Stimulated activated CD4-positive, alpha-beta T cell treated with anti-CD3 and anti-CD28 coated beads, Interleukin-15, amount 100 ng/mL, for 24 hours (primary cell): ENCODE data around the gene WNT8A.
A peak's percentile ranks its signal among the peaks of the same experiment; 100 is the strongest.
"Not testable (repeated sequence)": the region's sequence is repeated elsewhere in the genome, so short reads cannot be mapped to it uniquely, and the experiment has no call there.

Experiments used
- DNase-seq: peaks from one replicate; pipeline ENCODE4 v3.0.0-alpha.2; 2020

WNT8A gene

DNA sequence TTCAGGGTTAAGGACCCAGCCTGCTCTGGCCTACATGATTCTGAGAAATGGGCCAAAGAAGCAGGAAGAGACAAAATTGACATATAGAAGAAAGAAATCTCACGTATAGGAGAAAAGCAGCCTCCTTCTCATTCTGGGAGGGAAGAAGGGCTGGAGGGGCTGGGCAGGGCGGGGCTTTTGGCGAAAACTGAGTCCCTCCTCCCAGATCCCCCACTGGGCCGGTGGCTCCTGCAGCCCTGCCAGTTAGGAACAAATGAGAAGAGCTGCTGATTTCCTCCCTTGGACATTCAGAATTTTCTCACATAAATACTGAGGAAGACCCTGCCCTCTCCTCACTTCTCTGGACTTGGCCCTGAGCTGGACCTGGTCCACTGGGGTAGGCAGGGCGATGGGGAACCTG is at the start of gene WNT8A:
Gene WNT8A, plus strand, starts transcription at position 332 of the 400 bp plus-strand sequence. CDS start 95 bp downstream, outside the sequence.
- DNase-seq = no peak

DNA sequence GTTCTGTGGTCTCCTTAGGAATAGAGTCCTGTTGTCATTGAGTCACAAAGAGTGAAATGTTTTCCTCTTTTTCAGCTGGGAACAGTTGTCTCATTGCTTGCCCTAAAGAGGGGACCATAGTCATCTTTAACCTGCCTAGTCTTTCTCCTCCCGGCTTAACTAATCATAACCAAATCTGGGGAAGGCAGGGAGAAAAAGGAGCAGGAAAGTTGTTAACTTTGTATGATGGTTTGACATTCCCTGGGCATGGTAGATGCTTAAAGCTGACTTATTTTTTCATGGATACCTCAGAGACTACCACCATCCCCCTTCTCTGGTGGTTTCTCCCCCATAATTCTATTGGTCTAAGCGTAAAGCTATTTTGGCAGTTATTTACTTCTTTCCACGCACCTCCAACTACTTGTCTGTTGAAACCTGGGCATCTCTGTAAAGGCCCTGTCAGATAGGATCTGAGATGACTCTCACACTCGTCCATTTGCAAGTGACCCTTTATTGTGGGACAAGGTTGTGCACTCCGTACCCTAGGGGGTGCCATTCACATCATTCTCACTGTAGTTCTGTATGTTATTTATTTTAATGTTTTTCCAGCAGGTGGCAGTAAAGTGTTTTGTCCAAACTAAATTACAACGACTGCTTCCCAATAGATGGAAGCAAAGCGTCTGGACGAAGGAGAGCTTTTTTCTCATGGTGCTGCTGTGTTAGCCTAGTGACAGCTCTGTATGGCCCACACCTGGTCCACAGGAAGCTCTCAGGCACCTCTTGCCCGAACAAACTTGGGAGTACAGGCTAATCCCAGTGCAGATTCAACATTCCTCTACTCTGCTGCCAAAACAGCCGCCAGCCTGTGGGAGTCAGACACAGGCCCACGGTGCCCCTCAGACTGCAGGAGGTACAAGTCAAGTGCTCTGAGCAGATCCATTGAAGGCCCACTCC is 48.0 kb upstream of the WNT8A start:
- peak; percentile 65 for DNase-seq

GRCh38 chr5:138037271-138037670 is 46.6 kb upstream of the WNT8A start:
- no peak for DNase-seq

- DNase-seq = no peak
These were observed 45.8 kb upstream of the WNT8A start for GRCh38 chr5:138037907-138038633.

DNA sequence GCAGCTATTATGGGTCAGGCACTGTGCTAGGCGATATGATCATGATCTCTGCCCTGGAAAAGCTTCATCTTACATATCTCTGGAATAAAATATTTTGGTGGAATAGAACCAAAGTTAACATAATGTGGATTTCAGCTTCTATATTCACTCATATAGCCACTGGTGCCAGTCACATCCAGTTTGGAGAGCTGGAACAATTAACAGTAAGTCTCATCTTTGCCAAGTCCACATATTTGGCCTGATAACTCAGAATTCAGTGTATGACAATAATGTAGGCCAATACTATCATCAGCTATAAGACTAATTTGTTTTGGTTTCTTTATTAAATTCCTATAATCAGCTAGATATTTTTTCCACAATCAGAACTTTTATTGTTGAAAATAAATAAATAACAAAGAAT is 45.0 kb upstream of the WNT8A start:
- no peak for DNase-seq

DNA sequence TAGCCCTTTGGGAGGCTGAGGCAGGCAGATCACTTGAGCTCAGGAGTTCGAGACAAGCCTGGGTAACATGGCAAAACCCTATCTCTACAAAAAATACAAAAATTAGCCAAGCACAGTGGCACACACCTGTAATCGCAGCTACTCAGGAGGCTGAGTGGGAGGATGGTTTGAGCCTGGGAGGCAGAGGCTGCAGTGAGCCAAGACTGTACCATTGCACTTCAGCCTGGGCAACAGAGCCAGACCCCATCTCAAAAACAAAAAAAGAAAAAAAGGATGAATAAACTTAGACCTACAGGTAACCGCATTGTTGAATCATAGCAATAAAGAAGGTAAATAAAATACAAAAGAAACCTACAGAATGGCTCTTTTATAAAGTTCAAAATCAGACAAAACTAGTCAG is 38.5 kb upstream of the WNT8A start:
- DNase-seq = not testable (repeated sequence)

DNA sequence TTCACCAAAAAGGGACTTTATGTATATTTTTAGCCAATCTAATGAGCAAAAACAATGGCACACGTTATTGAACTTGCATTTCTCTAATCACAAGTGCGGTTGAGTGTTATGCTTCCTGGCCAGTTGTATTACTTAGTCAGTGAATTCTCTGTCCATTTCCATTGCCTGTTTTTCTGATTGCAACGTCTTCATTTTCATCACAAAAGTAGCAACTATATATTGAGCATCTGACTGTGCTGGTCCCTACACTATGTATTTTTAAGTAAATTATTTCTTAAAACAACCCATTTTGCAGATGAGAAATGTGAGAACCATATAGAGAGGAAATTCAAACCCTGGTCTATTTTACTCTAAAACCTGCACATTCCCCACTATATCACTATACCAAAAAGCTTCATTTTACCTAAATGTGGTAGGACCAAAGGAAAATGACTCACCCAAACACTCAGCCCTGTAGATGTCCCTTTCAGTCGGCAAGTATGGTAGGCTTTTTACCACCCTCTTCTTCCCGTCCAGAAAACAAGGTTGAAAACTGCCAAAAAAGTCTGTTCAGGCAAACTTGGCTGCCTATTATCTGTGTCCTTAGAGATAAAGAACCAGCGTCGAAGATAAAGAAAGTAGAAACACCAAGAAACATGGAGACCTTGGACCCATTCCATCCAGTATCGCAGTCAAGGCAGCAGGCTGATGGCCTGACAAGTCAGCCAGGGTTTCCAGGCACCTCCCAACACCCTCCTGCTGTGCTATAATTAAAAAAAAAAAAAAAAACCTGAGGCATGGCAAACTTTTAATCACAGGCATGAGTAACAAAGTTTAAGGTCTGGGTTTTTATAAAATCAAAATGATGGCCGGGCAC is 32.2 kb upstream of the WNT8A start:
- DNase-seq = no peak

DNA sequence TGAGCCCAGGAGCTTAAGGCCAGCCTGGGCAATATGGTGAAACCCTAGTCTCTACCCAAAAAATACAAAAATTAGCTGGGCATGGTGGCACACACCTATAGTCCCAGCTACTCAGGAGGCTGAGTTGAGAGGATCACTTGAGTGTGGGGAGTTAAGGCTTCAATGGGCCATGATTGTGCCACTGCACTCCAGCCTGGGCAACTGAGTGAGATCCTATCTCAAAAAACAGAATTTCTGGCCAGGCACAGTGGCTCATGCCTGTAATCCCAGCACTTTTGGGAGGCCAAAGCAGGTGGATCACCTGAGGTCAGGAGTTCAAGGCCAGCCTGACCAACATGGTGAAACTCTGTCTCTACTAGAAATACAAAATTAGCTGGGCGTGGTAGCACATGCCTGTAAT is 31.1 kb upstream of the WNT8A start:
- DNase-seq = not testable (repeated sequence)

GRCh38 chr5:138053554-138053953 is 30.3 kb upstream of the WNT8A start:
- no peak for DNase-seq

DNA sequence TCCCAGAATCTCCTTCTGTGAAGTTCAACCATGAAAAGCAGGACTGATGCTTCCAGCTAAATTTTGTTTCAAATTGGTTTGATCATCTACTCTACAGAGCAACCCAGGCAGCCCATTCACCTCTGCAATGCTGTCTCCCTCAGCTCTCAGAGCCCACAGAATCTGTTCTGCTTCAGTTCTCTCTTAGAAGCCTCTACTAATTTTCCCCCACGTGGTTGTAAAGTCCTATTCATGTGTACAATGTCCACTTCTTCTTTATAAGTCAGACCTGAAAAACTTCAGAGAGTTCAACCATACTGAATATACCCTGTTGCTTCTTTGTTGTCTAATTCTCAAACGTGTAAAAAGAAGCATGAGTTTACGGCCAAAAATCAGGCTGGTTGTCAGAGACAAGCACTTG is 29.6 kb upstream of the WNT8A start:
- DNase-seq = no peak

DNA sequence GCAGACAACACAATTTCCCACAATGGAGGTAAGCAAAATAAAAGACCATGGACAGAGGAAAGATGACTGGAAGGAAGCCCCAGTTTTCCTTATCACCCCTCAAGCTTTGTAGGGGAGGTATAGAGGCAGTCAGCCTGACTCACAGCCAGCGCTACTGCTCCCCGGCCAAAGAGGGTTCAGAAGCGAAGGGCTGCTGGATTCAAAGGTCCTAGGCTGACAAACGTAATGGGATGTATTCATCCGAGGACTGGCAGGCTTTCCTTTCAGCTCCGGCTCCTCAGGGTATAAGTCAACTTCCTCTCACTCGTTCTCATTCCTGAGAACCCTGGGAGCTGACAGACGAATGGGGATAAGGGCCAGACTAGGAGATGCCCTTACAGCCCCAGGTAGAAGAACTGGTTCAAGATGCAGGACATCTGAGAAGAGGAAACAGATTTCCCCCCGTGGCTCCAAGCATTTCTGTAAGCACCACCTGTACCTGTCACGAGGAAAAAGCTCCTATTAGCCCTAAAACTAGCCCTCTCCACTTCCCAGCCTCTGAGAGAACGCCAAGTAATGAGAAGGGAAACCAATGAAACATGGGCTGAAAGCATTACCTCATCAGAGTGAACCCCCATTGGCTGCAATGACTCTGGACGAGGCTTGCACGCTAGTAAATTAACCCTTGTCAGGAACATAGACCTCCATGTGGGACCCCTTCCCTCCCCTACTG is 28.8 kb upstream of the WNT8A start:
- DNase-seq = no peak

- DNase-seq = no peak
These were observed 19.3 kb upstream of the WNT8A start for GRCh38 chr5:138064526-138064925.

- peak; percentile 17 for DNase-seq
These were observed 18.7 kb upstream of the WNT8A start for GRCh38 chr5:138065102-138065501.

DNA sequence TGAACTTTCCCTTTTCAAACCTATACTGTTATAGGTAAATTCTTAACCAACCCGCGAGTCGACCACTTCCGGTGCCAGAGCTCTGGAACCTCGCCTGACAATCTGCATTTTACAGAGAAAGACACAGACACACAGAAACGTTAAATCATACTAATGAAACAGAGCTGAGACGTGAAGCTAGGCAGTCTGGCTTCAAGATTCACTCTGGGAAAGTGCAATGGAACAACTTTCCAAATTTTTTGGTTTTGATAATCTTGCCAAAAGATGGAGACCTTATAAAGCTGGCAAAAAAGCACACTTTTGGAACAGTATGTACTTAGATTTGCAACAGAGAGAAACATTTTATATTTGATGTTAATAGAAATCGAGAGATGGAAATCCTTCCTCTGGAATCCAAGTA is 15.9 kb upstream of the WNT8A start:
- DNase-seq = no peak

DNA sequence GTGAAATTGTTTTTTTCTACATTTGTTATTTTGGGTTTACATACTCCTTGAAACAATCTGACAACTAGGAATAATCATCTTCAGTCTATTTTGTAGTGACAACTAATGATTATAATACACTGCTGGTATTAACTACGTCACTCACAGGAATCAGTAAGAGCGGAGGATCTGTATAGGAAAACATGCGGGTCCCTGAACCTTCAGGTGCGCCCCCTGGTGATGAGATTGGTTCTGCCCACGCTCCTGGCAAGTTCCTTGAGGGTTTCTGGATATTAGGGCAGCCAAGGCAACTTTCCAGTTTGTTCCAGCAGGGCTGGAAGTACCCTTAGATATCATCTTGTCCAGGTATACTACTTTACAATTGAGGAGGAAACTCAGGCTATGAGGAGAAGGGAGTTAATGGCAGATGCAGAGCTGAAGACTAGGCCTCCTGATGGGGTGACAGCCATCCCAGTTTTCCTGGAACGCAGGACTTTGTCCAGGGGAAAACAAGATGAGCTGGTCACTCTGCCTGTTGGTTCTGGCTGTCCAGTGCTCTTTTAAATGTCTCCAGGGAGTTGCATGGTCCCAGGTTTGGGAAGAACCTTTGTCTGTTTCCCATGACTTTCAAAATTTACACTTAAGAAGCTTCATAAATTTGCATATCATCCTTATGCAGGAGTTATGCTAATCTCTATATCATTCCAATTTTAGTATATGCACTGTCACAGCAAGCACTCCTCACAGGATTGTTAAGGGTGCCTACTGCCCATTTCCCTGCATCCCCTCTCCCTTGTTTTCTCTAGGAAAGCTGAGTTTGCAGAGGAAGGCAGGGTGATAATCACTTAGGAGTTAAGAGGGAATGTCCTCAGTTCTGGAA is 14.9 kb upstream of the WNT8A start:
- DNase-seq = peak; percentile 85

GRCh38 chr5:138070026-138070425 is 13.8 kb upstream of the WNT8A start:
- DNase-seq = not testable (repeated sequence)

DNA sequence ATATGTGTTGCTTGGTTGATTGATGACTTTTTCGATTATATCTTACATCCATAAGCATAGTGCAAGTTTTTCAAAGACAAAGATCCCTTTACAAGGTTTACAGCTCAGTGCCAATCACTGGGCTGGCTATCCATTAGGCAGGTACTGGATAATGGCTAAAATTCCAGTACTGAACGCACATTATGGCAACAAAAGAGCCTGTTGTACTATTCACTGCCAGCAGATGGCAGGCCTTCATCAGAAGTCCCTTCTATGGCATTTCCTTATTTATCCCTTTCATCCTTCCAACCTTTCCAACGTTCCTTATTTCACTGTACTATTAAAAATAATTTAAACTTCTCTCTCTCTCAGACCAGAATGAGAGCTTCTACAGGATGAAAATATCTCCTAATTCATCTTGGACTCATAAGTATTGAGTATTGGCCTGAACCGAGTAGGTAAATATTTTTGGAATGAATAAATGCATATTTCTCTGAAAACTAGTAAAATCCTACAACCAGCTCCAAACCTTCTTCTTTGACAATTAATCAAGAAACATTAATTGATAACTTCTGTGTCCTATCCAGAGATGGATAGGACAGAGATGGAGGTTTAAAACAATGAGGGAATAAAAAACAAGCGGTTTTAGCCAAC is 6.7 kb upstream of the WNT8A start:
- peak; percentile 65 for DNase-seq

DNA sequence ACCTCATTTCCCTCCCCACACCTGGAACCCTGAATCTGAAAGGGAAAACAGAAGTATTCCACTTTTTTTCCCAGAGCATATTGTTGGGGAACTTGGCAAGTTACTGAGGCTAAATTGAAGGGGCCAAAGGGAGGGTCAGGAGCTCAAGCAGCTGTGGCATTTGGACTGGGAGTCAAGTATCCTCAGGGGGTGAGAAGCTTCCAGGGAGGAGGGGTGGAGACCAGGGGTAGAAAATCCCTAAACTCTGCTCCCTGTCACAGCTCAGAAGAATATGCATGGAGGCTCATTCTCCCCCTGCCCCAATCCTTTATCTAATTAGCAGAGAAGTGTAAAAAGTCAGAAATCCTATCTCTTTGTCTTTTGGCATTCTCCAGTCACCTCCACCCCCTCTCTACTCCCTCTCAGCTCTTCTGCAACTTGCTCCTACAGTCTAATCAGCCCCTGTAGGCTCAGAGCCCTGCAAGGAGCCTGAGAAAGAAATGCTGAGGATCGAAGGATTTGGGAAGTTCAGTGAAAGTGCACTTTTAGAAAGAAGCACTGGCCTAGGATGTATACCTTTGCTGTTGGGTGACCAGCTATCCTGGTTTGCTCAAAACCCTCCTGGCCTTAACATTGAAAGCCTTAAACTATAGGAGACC is 5.7 kb upstream of the WNT8A start:
- DNase-seq = no peak

DNA sequence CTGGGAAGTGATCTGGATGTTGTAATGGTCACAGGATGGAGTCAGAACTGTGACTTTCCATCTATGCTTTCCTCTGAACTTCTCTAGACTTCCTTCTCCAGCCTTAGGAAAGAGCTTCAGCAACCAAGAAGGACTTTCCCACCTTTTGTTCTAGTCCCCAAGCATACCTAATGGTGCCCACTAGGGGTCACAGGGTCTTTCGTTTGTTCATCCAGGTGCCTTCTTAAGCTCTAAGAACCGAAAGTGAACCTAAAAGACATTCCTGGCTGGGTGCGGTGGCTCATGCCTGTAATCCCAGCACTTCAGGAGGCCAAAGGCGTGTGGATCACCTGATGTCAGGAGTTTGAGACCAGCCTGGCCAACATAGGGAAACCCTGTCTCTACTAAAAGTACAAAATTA is 1.8 kb upstream of the WNT8A start:
- DNase-seq = no peak

DNA sequence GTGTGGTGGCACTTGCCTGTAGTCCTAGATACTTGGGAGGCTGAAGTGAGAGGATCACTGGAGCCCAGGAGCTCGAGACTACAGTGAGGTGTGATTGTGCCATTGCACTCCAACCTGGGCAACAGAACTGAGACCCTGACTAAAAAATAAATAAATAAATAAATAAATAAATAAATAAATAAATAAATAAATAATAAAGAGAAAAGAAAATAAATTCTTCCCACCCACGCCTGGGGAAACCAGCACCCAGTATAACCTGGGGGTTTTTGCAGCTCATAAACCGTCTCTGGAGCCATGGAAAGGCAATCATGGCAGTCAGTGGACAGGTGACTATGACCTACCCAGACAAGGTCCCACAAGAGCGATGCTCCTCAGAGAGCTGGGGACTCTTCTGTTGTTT is 7.9 kb downstream of the WNT8A start:
- no peak for DNase-seq
